HG03060 (cell line): ENCODE results near the gene PXMP2.
"Not testable (repeated sequence)": the region's sequence is repeated elsewhere in the genome, so short reads cannot be mapped to it uniquely, and the experiment has no call there.

Source experiments
- ATAC-seq: cut with Tn5 transposase; IDR thresholded peaks from one replicate; pipeline ENCODE4 v1.9.1; 2021; ENCODE audit warnings: low read depth, moderate number of reproducible peaks; ENCODE audit not compliant: unreplicated experiment

PXMP2 gene

DNA sequence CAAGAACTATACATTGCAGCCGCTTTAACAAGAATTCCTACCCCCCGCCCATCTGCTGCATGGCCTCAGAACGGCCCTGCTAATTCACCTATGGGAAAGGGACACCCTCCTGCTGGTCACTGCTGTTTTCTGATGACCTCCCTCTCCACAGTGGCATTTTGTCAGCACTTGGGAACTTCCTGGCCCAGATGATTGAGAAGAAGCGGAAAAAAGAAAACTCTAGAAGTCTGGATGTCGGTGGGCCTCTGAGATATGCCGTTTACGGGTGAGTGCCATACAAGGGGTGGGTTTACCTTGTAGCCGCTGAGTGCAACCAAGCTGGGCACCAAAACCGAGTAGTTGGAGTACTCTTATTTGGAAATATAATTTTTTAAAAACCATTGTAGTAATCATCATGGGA, 2.7 kb downstream of the PXMP2 start:
- ATAC-seq = no peak

DNA sequence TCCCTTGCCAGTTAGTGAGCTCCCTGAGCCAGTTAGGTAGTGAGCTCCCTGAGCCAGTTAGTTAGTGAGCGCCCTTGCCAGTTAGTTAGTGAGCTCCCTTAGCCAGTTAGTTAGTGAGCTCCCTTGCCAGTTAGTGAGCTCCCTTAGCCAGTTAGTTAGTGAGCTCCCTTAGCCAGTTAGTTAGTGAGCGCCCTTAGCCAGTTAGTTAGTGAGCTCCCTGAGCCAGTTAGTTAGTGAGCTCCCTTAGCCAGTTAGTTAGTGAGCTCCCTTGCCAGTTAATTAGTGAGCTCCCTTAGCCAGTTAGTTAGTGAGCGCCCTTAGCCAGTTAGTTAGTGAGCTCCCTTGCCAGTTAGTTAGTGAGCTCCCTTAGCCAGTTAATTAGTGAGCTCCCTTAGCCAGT, 4.6 kb downstream of the PXMP2 start:
- ATAC-seq = not testable (repeated sequence)

DNA sequence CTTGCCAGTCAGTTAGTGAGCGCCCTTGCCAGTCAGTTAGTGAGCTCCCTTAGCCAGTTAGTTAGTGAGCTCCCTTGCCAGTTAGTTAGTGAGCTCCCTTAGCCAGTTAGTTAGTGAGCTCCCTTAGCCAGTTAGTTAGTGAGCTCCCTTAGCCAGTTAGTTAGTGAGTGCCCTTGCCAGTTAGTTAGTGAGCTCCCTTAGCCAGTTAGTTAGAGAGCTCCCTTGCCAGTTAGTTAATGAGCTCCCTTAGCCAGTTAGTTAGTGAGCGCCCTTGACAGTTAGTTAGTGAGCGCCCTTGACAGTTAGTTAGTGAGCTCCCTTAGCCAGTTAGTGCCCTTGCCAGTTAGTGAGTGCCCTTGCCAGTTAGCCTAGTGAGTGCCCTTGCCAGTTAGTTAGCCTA, 7.5 kb downstream of the PXMP2 start:
- not testable (repeated sequence) for ATAC-seq

DNA sequence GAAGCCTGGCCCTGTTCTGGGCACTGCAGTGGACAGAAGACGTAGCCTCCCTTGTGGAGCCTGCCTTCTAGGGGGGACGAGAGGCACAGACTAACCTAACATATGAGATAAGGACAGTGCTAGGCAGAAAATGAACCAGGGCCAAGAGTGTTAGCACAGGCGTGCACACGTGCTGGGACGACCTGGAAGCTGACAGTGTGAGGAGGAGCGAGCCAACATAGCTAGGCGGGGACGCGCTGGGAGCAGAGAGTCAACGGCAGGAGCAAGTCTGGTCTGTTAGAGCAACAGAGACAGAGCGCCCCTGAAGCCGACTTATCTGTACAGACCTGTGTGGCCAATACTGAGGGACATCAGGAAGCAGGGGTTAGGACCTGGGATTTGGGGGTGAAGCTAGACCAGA, 8.0 kb downstream of the PXMP2 start:
- no peak for ATAC-seq

DNA sequence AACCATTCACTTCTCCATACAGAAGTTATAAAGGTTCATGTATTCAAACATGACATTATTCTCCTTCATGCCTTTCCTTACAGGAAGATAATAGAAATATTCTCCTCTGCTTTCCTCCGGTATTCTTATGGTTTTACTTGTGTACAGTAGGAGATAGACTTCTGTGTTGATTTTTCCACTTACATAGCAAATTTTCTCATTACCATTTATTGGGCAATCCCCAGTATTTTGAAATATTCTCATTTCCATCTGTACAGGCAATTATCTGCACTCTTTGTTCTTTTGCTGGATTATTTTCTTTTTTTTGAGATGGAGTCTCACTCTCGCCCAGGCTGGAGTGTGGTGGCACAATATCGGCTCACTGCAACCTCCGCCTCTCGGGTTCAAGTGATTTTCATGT, 11.0 kb downstream of the PXMP2 start:
- no peak for ATAC-seq

DNA sequence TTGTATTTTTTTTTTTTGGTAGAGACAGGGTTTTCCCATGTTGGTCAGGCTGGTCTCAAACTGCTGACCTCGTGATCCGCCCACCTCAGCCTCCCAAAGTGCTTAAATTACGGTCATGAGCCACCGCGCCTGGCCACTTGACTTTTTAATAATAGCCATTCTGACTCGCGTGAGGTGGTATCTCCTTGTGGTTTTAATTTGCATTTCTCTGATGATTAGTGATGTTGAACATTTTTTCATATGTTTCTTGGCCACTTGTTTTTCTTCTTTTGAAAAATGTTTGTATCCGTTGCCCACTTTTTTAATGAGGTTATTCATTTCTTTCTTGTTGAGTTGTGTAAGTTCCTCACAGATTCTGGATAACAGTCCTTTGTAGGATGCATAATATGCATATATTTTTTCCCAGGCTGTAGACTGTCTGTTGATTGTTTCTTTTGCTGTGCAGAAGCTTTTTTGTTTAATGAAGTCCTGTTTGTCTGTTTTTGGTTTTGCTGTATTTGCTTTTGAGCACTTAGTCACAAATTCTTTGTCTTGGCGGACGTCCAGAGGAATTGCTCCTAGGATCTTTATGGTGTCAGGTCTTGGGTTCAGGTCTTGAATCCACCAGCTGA, 12.9 kb downstream of the PXMP2 start:
- ATAC-seq = peak; percentile 66

DNA sequence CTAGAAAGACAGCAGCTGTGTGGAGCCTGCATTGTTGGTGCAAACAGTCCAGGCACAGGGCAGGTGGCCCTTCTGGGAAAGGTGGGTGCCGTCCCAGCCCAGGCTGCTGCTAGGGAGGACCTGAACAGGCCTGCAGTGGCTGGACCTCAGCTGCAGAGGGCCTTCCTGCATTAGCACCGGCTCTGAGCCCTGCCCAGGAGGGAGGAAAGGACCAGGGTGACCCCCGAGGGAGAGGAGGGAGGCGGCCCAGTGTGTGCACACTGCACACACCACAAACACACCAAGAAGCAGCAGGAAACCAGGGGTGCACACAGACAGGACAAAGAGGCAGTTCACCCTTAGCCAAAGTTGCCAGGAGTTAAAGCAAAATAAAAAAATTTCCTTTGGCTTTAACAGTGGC, 15.3 kb downstream of the PXMP2 start:
- no peak for ATAC-seq

DNA sequence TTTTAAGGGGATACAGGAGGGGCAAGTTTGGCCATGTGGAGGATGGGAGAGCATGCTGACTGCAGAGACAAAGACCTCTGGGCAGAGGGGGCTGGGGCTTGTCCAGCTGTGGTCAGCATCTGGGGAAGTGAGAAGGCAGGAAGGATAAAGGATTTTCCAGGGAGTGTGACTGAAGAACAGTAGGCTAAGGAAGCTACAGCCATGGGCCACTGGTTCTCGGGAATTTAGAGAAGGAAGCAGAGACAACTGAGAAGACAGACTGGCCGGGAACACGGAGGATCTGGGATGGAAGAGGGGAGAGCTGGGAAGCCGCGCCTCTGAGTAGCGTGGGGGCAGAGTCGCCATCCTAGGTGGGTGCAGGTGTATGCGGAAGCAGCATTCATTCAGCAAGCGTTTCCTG, 16.3 kb downstream of the PXMP2 start:
- no peak for ATAC-seq

DNA sequence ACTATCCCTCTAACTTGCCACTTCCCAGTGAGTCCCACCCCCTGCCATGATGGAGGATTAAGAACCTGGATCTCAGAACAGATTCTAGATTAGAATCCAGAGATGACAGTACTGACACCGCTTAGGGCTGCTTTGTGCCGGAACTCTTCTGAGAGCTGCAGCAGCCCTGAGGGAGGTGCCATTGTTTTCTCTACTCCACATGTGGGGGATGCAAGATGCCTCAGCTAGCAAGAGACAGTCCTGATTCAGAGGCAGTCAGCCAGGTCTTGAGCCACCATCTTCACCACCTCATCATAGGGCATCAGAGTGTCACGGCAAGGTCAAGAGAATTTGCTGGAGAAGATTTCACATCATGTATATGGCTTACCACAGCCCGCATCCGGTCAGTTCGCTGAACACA, 19.9 kb downstream of the PXMP2 start:
- no peak for ATAC-seq

DNA sequence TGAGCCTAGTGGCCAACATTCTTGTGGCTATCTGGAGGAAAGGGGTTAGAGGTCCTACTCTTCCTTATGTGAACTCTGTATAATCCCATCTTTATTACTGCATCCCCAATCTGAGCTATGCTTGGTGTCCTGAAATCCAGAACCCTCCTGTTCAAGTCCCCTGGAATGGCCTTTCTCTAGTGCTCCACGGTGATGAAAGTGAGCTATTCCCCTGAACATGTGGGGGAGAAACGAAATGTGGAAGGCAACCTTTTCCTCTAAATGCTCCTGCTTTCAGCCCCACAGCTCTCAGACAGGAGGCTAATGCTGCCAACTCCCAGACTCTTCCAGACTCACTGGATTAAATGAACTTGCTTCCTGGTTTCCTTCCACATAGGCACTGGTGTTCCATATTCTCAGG, 20.8 kb downstream of the PXMP2 start:
- no peak for ATAC-seq

DNA sequence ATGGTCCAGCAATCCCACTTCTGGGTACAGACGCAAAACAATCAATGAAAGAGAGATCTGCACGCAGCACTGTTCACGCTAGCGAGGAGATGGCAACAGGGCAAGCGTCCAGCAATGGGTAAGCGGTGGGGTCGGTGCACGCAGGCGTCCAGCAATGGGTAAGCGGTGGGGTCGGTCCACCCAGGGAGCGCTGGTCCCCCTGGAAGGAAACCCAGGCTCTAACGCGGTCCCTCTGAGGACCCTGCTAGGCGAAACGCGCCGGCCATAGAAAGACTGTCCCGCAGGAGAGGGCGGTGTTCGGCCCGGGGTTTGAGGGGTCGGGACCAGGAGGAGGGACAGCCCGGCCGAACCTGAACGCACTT, 22.6 kb downstream of the PXMP2 start:
- ATAC-seq = peak; percentile 14

DNA sequence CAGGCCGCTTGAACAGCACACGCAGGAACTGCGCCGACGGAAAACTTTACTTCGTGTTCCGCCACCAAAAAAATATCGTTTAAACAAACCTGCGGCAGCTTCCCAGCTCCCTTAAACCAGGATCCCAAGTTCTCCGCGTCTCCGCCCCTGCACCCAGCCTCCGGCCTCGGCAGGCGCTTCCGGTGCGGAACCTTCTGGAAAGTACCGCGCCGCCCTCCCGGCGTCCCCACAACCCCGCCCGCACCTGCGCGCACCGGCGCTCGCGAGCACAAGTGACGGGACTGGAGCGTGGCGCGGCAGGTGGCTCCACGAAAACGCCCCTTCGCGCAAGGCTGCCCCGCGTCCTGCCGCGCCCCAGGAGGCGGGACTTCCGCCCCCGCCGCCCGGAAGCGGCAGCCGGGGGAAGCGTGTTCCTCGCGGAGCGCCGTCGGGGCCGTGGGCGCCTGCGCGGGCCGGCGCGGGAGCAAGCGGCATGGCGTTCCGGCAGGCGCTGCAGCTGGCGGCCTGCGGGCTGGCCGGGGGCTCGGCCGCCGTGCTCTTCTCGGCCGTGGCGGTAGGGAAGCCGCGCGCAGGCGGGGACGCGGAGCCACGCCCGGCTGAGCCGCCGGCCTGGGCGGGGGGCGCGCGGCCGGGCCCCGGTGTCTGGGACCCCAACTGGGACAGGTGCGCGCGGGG, 23.2 kb downstream of the PXMP2 start, which contains the start of gene PGAM5:
TSS of gene PGAM5 (plus strand) at position 438 of the 675 bp plus-strand sequence. CDS start at position 473, 35 bp downstream.
- ATAC-seq = peak; percentile 56

DNA sequence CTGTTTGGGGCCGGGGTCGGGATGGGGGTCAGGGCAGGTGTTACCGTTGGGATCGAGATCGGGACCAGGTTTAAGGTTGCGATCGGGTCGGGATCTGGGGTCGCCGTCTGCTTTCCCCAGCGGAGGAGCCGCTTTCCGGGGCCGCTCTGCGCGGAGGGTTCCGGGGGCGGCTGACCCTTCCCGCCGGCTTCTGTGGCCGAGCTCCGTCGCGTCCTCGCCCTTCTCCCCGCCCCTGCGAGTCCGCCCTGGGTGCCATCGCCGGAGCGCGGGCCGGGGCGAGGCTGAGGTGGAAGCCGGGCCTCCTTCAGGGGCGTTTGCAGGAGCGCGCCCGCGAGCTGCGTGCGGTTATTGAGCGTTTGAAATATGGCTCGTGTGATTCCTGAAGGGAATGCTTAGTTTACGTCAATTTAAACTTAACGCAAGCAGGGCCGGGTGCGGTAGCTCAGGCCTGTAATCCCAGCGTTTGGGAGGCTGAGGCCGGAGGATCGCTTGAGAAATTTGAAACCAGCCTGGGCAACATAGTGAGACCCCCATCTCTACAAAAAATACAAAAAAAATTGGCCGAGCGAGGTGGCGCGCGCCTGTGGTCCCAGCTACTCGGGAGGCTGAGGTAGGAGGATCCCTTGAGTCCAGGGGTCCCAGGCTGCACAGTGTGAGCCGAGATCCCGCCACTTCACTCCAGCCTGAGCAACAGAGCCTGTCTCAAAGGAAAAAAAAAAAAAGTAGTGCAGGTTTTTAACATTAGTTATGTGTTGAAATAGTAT, 23.9 kb downstream of the PXMP2 start:
- ATAC-seq = peak; percentile 6

DNA sequence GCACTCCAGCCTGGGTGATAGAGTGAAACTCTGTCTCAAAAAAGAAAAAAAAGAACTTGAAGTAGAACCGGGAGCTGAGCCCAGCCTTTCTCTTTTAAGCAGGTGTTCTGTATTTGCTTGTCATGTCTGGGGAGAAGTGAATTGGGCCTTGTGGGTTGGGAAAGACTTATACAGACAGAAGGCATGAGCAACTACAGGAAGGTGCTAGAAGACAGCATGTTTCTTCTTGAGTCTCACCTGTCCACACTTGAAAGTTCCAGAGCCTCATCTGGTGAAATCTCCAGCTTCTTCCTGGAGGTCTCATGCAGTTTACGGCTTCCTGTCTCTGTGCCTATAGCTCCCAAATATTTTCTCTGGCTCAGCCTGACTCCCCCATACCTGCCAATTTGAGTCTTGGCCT, 25.7 kb downstream of the PXMP2 start:
- ATAC-seq = no peak

DNA sequence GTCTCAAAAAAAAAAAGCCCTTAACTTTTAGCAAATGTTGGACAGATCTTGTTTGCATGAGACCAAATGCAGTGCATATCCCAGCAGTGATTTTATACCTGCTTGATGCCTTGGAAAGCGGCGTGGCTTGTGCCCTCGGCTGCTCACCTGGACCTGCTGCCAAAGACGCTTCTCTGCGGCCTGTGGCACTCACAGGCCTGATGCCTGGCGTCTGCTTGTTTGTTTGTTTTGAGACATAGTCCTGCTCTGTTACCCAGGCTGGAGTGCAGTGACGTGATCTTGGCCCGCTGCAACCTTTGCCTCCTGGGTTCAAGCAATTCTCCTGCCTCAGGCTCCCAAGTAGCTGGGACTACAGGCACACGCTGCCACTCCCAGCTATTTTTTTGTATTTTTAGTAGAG, 28.5 kb downstream of the PXMP2 start:
- ATAC-seq = no peak

DNA sequence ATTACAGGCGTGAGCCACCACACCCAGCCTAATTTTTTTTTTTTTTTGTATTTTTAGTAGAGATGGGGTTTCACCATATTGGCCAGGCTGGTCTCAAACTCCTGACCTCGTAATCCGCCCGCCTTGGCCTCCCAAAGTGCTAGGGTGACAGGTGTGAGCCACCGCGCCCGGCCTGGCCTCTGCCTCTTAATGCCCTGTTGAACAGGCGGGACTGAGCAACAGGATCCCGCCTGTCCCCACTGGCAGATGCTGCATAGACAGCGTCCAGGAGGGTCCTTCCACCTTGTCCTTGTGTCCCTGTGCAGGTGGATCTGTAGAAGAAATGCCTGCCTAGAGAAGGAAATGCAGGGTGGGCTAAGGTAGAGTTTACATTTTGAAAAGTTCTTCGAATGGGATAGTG, 29.0 kb downstream of the PXMP2 start:
- no peak for ATAC-seq

DNA sequence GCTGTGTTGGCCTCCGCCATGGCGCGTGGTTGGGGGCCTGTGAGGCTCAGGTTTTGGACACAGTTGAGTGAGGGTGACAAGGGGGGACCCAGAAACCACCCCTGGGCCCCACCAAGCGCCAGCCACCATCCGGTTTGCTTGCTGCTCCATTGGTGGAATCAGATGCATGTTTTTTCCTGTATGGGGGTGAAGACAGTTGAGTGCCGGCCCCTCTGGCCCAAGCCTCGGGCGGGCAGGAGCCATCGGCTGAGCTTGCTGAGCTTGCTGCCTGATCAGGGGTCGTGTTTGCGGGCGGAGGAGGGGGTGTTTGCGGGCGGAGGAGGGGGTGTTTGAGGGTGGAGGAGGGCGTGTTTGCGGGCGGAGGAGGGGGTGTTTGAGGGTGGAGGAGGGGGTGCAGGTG, 29.6 kb downstream of the PXMP2 start:
- no peak for ATAC-seq

DNA sequence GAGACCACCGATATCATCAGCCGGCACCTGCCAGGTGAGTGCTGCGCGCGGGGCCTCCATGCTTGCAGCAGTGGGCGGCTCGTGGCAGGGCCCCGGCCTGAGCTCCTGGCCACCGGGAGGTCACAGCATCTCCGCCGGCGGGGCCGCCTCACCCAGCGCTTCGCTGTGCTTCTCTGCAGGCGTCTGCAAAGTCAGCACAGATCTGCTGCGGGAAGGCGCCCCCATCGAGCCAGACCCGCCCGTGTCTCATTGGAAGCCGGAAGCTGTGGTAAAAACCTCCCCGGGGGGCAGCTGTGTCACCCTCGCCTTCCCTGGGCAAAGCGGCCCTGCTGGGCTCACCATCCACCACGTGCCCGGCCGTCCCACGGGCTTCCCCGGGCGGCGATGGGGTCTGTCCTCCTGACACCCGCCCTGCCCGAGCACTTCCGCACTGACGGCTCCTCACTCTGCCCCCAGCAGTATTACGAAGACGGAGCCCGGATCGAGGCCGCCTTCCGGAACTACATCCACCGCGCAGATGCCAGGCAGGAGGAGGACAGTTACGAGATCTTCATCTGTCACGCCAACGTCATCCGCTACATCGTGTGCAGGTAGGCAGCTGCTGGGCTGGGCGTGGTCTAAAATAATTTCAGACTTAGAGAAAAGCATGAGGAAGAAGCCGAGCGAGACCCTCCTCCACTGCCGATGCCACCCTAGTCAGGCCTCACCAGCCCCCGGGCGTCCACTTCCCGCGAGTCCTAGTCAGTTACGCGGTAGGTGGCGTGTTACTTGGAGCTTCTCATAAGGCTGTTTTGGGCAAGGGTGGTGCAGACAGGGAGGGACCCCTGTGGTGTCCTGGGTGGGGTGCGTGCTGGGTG, 30.4 kb downstream of the PXMP2 start:
- no peak for ATAC-seq

DNA sequence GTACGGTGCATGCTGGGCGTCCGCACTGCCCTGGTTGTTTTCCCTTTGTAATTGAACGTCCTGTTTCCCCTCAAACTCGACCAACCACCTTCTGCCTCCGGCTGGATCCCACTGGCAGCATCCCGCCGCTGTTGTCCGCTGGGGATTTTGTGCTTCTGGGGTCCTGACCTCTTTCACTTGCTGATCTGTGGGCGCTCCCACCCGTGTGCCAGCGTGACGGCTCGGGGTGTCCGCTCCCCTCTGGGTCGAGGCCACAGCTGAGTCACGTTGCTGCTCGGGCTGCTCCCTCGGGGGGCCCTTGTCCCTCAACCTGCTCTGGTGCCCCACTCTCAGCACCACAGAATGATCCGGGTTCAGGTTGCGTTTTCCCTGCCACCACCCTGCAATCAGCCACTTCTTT, 31.3 kb downstream of the PXMP2 start:
- no peak for ATAC-seq

DNA sequence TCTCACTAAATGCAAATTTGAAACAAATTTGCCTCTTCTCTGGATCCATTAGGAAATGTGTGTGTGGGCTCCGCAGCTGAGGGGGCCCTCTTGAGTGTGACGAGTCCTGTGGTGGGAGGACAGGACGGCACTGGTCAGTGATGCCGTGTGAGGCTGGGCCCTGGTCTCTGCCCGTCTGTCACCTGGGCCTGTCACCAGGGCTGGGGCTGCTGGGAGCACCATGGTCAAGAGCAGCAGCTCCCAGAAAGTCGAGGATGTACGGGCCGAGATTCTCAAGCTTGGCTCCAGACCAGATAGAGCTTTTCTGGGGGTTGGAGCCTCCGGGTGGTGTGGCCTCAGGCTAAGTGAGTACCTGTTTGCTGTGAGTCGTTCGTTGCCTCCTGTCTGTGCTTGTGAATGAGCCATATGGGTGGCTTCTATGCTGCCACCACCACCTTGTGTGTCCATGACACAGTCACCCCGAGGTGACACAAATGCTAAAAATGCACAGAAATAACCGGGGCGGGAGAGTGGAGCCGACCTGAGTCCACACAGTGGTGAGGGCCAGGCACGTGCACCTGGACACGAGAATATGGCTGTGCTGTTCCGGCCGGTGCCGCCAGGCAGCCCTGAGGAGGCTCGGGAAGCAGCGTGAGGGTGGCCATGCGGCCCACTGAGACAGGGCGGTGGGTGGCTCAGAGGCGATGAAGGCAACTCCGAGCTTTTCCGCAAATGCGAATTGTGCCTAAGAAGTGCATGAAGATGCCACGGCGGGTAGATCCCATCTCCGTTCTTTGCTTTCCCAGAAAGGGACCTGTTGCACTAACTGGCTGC, 32.0 kb downstream of the PXMP2 start:
- no peak for ATAC-seq
